T-helper 2 cell treated with Interferon-gamma antibody and Interleukin-4, amounts not matched to agents 100 ng/mL and 5 ng/mL, for 36 hours (primary cell): Measurements from ENCODE around the gene RNF168. TPM values are rescaled to one million over a fixed set of nuclear protein-coding genes. Genes with fewer than 3 reads are reported as not detected.
"Not testable (repeated sequence)": the region's sequence is repeated elsewhere in the genome, so short reads cannot be mapped to it uniquely, and the experiment has no call there.

ENCODE experiments used
- intact Hi-C: fragments of 100-400 bp; cut with micrococcal nuclease; formaldehyde crosslinking; loops from one replicate; pipeline ENCODE4 v1.15.1; 2023
- total RNA-seq: library from RNA; stranded (reverse); gene quantifications from 2 replicates; pipeline ENCODE4 v1.2.3, GENCODE V29; 2022

RNF168 gene
- total RNA-seq, 1 donor from 2014 or later: 40.9 TPM

DNA sequence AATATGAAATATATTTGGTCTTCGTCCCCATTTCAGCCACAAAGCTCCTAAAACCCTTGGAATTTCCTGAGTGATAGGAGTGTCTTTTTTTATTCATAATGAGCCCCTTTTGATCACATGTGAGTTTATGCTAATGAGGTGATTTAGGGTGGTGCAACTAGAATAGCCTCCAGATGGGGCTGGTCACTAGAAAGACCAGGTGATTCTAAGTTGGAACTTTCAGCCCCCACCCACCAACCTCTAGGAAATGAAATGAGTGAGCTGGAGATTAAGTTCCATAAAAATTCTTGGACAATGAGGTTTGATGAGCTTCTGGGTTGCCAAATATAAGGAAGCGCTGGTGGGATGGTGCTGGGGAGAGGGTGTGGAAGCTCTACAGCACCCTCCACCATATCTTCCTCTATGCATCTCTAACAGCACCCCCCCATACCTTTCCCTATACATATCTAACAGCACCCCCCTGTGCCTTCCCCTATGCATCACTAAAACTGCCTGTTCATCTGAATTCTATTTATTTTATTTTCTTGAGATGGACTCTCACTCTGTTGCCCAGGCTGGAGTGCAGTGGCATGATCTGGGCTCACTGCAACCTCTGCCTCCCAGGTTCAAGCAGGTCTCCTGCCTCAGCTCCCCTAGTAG is 13.7 kb upstream of the RNF168 start:
- intact Hi-C loops: no loop called here

DNA sequence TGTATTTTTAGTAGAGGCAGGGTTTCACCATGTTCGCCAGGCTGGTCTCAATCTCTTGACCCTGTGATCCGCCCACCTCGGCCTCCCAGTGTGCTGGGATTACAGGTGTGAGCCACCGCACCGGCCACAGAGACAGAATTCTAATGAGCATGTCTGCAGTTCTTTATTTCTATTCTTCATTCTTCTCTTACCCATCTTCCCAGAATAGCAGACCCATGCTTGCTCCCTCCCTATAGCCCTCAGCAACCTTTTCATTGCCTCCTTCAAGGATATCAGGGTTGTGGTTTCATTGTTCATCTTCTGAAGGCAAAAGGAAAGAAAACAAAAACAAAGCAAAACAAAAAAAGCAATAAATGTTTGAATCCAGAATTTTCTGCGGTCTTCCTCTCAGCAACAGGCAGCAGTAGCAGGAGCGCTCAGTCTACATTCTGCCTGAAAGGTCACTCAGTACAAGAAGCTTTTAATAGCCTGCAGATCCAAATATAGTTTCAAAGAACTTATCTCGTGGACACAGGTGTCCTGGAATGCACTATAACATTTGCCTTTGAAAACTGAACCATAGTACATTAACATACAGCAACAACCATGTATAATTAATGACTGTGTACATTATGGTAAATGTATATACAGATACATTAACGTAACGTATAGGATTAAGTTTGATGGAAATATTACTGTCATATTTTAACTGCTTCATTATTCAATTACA is 11.5 kb upstream of the RNF168 start, which contains the start of gene SMCO1:
TSS of gene SMCO1 (minus strand) at position 434 of the 709 bp plus-strand sequence. CDS start at position 297, 137 bp downstream.
- intact Hi-C loops: no loop called here

DNA sequence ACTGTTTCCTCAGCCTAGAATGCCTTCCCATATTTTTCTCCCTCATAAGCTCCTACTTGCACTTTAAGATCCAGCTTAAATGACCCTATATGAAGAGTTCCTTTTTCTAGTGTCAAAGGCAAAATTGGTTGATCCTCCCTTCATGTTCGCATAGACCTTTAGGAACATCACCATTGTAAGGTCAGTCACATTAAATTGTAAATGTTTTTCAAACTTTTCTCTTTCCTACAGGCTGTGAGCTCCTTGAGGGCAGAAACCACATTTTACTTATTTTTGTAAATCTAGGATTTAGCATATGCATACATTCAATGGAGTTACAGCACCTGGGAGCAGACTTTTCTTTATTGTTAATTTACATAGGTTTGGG is 10.8 kb upstream of the RNF168 start:
- intact Hi-C loops: no loop called here

DNA sequence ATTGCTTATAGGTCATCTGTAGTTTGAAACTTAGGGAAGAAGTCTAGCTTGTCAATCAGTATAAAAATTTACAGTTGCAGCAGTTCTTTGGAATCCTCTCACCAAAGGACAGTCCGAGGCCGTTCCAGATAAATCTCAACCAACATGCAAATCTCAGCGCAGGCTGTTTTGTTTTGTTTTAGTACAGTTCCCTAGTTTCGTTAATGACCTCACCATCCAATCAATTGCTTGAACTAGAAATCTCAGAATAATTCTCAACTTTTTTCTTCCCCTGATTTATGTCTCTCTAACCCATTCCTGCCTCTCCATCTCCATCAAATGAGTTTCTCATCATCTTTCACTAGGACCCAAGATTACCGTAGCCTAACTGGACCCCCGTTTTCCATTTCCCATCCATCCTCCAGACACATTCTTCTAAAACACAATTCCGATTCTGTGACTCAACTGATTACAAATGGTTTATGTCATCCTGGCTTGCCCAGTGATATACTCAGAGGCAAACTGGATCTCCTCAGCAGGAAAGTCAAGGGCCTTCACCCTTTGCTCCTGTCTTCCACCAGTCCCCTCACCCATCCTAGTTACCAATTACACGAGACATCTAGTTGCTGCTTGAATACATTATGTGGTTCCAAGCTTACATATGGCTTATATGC is 10.3 kb upstream of the RNF168 start:
- intact Hi-C loops: no loop called here

DNA sequence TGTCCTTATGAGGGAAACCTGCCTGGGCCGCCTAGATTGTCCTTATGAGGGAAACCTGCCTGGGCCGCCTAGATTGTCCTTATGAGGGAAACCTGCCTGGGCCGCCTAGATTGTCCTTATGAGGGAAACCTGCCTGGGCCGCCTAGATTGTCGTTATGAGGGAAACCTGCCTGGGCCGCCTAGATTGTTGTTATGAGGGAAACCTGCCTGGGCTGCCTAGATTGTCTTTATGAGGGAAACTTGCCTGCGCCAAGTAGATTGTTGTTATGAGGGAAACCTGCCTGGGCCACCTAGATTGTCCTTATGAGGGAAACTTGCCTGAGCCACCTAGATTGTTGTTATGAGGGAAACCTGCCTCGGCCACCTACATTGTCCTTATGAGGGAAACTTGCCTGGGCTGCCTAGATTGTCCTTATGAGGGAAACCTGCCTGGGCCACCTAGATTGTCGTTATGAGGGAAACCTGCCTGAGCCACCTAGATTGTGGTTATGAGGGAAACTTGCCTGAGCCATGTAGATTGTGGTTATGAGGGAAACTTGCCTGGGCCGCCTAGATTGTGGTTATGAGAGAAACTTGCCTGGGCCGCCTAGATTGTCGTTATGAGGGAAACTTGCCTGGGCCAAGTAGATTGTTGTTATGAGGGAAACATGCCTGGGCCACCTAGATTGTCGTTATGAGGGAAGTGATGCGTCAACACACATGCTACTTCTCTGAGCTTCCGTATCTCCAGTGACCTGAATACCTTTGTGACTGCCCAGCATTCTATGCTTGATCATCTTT is 8.3 kb upstream of the RNF168 start:
- intact Hi-C loops: not testable (repeated sequence)

DNA sequence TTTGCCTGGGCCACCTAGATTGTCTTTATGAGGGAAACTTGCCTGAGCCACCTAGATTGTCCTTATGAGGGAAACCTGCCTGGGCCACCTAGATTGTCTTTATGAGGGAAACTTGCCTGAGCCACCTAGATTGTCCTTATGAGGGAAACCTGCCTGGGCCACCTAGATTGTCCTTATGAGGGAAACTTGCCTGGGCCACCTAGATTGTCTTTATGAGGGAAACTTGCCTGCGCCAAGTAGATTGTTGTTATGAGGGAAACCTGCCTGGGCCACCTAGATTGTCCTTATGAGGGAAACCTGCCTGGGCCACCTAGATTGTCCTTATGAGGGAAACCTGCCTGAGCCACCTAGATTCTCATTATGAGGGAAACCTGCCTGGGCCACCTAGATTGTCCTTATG is 7.5 kb upstream of the RNF168 start:
- intact Hi-C loops: not testable (repeated sequence)

DNA sequence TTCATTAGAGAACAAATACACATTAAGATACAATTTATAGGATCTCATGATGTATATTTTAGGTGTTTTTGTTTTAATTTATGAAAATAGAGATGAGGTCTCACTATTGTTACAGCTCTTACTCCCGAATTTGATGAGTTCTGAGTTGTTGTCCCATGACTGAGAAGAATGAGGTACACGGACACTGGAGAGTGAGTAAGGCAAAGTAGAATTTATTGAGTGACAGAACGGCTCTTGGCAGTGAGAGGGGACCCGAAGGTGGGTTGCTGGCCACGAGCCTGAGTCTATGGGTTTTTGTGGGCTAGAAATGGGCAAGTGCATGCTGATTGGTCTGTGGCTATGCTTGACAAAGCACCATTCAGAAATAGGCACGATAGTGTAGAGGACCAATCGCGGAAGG is 3.1 kb upstream of the RNF168 start:
- intact Hi-C loops: no loop called here

DNA sequence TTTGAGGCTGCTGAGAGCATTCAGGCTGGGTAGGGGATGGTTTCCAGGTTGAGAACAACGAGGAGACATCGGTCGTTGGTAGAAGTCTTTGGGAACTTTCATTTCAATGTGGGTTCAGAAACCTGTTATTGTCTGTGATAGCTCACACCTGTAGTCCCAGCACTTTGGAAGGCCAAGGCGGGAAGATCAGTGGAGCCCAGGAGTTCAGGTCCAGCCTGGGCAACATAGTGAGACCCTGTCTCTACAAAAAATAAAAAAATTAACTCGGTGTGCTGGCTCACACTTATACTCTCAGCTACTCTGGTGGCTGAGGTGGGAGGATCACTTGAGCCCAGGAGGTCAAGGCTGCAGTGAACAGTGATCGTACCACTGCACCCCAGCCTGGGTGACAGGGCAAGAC is 988 bp upstream of the RNF168 start:
- intact Hi-C loops: loop anchor here (5.0 kb wide), 2 partner anchors 232 to 422 kb away; partner anchors contain the start of gene TFRC

DNA sequence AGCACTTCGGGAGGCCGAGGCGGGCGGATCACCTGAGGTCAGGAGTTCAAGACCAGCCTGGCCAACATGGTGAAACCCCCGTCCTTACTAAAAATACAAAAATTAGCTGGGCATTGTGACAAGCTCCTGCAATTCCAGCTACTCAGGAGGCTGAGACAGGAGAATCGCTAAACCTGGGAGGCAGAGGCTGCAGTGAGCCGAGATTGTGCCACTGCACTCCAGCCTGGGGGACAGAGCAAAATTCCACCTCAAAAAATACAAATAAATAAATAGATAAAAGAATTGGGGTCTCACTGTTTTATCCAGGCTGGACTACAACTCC is 470 bp upstream of the RNF168 start:
- intact Hi-C loops: loop anchor here (5.0 kb wide), 2 partner anchors 232 to 422 kb away; partner anchors contain the start of gene TFRC

DNA sequence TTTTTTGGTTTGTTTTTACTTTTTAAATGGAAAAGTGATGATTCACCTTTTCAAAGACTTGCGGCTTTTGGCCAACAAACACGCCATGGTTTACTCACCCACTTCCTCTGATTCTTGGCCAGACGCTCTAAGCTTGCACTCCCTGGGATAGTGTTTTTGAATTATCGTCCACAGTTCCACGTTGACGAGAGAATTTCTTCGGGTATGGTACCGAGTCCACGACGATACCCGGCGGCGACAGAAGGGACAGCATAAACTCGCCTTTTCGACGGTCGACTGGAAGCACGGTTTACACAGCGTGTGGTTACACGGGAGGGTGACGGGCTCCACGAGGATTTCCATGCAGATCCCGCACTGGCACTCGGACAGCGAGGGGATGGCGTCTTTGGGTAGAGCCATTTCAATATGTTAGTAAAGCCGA is 783 bp downstream of the RNF168 start:
- intact Hi-C loops: loop anchor here (1.0 to 5.0 kb wide), 8 partner anchors 25 to 440 kb away; partner anchors contain the start of genes DYNLT2B, FBXO45, NCBP2 and TFRC

DNA sequence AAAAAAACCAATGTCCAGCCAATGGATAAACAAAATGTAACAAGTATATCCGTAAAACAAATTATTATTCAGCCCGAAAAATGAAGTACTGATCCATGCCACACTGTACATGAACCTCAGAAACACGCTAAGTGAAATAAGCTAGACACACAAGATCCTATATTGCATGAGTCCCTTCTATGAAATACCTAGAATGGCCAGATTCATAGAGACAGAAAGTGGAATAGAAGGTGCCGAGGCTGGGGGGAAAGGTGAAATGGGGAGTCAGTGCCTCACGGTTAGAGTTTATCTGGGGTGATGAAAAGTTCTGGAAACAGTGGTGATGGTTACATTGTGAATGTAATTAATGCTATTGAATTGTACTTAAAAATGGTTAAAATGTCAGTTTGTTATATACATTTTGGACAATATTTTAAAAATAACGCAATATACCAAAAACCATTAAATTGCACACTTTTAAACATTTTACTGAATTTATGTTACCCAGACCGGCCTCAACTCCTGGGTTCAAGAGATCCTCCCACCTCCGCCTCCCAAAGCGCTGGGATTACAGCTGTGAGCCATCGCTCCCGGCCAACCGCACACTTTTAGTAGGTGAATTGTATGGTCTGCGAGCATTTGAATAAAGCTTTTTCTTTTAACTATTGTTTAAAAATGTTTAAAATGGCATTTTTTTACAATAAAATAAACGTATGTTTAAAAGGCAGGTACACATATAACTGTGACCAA is 2.1 kb downstream of the RNF168 start:
- intact Hi-C loops: loop anchor here (2.0 to 5.0 kb wide), 3 partner anchors 229 to 419 kb away; partner anchors contain the start of gene TFRC

DNA sequence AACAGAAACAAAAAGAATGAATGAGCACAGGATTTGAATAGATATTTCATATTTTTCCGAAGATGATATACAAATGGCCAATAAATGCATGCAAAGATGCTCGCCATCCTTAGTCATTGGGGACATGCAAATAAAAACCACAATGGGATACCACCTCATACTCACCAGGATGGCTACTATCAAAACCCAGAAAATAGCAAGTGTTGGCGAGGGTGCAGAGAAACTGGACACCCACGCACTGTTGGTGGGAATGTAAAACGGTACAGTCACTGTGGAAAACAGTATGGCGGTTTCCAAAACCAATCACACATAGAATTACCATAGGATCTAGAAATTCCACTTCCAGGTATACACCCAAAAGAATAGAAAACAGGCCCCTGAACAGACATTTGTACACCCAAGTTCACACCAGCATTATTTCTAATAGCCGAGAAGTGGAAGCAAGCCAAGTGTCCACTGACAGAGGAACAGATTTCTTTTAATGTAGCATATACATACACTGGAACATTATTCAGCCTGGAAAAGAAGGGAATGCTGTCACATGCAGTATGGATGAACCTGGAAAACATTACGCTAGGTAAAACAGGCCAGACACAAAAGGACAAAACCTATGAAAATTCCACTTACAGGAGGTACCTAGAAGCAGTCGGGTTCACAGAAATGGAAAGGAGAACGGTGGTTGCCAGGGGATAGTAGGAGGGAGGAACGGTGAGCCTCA is 3.6 kb downstream of the RNF168 start:
- intact Hi-C loops: loop anchor here (5.0 kb wide), 2 partner anchors 228 to 418 kb away; partner anchors contain the start of gene TFRC

DNA sequence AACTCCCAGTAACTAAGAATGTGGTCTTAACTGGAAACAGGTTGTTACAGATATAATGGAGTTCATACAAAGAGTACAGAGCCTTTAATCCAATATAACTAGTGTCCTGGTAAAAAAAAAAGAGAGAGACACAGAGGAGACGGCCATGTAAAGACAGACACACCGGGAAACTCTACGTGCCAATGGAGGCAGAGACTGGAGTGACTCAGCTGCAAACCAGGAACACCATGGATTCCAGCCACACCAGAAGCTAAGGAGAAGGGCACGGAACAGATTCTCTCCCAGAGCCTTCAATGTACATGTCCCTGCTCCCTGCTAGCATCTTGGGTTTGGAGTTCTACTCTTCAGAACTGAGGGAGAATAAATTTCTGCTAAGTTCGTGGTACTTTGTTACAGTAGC is 4.5 kb downstream of the RNF168 start:
- intact Hi-C loops: no loop called here

DNA sequence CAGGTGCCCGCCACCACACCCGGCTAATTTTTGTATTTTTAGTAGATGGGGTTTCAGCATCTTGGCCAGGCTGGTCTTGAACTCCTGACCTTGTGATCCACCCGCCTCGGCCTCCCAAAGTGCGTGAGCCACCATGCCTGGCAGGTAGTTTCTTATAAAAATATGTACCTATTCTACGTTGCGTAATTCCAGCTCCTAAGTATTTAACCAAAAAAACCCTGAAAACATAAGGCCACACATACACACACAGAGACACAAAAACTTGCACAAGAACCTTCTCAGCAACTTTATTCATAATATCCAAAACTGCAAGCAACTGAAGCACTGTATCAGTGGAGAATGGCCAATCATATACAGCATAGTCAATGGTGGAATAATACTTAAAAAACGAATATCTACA is 5.3 kb downstream of the RNF168 start:
- intact Hi-C loops: no loop called here

DNA sequence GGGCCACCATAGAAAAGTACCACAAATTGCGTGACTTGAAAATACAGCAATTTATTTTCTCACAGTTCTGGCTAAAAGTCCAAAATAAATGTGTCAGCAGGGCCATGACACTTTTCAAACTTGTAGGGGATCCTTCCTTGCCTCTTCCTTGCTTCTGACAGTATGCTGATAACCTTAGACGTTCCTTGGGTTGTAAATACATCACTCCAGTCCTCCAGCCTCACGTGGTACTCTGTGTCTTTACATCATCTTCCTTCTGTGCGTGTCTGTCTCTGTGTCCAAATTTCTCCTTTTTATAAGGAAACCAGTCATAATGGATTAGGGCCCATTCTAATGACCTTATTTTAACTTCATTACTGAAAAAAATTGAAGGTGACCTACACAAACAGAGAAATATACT is 7.4 kb downstream of the RNF168 start:
- intact Hi-C loops: no loop called here

DNA sequence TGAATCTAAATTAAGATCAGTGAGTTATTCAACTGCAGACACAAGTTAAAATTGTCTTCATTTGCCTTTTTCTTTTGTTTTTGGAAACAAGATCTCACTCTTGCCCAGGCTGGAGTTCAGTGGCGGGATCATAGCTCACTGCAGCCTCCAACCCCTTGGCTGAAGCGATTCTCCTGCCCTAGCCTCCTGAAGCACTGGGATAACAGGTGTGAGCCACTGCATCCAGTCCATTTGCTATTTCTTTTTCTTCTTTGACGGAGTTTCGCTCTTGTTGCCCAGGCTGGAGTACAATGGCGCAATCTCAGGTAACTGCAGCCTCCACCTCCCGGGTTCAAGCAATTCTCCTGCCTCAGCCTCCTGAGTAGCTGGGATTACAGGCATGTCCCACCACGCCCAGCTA is 10.3 kb downstream of the RNF168 start:
- intact Hi-C loops: no loop called here

DNA sequence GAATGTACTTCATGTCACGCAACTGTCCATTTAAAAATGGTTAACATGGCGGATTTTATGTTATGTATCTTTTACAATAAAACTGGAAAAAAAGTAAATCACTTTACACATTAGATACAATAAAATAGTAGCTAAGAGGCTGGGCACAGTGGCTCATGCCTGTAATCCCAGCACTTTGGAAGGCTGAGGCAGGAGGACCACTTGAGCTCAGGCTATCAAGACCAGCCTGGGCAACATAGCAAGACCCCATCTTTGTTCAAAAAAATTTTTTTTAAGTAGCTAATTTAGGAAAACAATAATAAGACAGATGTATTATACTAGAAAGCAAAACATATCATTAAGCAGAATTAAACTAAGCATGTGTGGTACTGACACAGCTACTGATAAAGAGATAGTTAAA is 11.5 kb downstream of the RNF168 start:
- intact Hi-C loops: no loop called here

DNA sequence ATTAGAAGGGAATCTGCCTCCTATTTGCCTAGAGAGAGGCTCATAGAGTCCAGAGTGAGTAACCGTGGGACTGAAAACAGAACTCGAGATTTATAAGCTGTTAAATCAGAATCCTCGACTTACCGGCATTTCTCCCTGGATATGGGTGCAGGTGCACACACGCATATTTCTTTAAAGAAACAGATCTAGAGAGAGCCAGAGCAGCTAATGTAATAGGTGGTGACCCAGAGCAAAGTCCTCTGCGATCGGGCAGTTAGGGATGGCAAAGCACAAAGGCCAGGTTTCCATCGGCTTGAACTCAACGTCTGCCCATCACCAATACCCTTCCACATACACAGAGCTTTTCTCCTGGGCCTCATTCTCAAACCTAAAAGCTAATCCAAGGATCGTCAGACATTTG is 13.8 kb downstream of the RNF168 start:
- intact Hi-C loops: no loop called here

DNA sequence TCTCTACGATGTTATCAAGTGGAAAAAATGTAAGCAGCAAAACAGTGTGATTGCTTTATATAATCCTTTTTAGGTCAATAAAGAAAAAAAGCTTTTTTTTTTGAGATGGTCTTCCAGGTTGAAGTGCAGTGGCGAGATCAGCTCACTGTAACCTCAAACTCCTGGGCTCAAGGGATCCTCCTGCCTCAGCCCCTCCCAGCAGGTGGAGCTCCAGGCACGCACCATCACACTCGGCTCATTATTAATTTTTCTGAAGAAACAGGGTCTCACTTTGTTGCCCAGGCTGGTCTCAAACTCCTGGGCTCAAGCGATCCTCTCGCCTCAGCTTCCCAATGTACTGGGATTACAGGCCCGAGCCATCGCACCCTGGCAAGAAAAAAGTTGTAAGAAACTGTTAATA is 17.3 kb downstream of the RNF168 start:
- intact Hi-C loops: no loop called here

DNA sequence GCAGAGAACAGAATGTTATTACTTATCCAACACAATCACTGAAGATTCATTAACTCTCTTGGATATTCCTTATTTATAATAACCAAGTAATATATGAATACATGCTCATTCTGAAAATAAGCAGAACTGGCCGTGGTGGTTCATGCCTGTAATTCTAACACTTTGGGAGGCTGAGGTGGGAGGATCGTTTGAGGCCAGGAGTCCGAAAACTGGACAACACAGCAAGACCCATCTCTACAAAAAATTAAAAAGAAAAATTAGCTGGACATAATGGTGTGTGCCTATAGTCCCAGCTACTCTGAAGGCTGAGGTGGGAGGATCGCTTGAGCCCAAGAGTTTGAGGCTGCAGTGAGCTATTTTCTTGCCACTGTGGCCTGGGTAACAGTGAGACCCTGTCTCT is 25.9 kb downstream of the RNF168 start:
- intact Hi-C loops: no loop called here
